K562 (cell line): ENCODE data around the gene SPEG. TPM values are rescaled to one million over a fixed set of nuclear protein-coding genes. Genes with fewer than 3 reads are reported as not detected.

Experiments
- ESRRA ChIP-seq: fragments of 450-650 bp; IDR thresholded peaks from 2 replicates; pipeline ENCODE4 v1.6.1; 2014; ENCODE audit warnings: low read depth, mild to moderate bottlenecking, moderate library complexity, borderline replicate concordance
- GTF3C2 ChIP-seq: IDR thresholded peaks from 3 replicates; pipeline ENCODE4 v1.6.1; 2011; ENCODE audit warnings: borderline replicate concordance, mild to moderate bottlenecking, moderate library complexity; ENCODE audit not compliant: insufficient read length; ENCODE audit errors: extremely low read depth
- KDM1A ChIP-seq, 2 experiments: fragments of 450-650 bp; IDR thresholded peaks; 2 replicates each; pipeline ENCODE4 v1.6.1; 2016; ENCODE audit warnings: mild to moderate bottlenecking in 2 of 2
- RBM25 ChIP-seq: fragments of 200-400 bp; formaldehyde crosslinking; IDR thresholded peaks from 2 replicates; pipeline ENCODE4 v1.6.1; 2018; ENCODE audit warnings: low read length, low read depth, moderate library complexity; ENCODE audit not compliant: severe bottlenecking
- SETDB1 ChIP-seq: IDR thresholded peaks from one replicate; pipeline ENCODE4 v1.6.1; 2012; ENCODE audit warnings: low read length, control low read depth, inconsistent platforms
- polyA plus RNA-seq, 8 experiments: library from polyadenylated mRNA; depleted of rRNA in 4 of 8; stranded (reverse) in 5 of 8; unstranded in 3 of 8; fragments of >200 nt; fragmentation: Nextera tagmentation in 2 of 8; fragmentation: Illumina TruSeq in 1 of 8; extraction: Ambion mirVana in 2 of 8; extraction: Trizol in 1 of 8; gene quantifications; 2 replicates each; pipeline versions ENCODE4 v1.2.1 to v1.2.3, GENCODE V29; 2011 to 2014; ENCODE audit warnings: inconsistent platforms in 1 of 8, missing spikeins in 1 of 8
- total RNA-seq, 7 experiments: library from RNA; depleted of rRNA in 6 of 7; stranded (reverse); fragments of >200 nt in 6 of 7; fragmentation: Illumina TruSeq in 2 of 7; extraction: Trizol in 2 of 7; gene quantifications; 2 replicates each; pipeline versions ENCODE4 v1.2.1 to v1.2.3, GENCODE V29; 2011 to 2021; ENCODE audit warnings: low replicate concordance in 1 of 7

SPEG gene
- total and polyA plus RNA-seq, 9 of the 15 experiments (the other 6 are each of a cell fraction or from before 2014, with no cell fraction given), result 0.49 to 8.7 (median 3.0) TPM

GRCh38 chr2:219440388-219441256 lies 6.0 kb downstream of the SPEG start (continued):
- peak; percentile 30 for TF ChIP-seq RBM25
- TF ChIP-seq KDM1A (IDR thresholded peaks at IDR 0.05), result 0 out of 4 replicates have a peak, but pooled peaks of 1 of the 2 experiments have one; percentile 21
- TF ChIP-seq GTF3C2, result no peak
- no peak for TF ChIP-seq SETDB1
- TF ChIP-seq ESRRA, result peak; percentile 19; the same call in 1 of the 2 replicates
